ENCODE measurements around the gene CERS4.

The CERS4 gene

DNA sequence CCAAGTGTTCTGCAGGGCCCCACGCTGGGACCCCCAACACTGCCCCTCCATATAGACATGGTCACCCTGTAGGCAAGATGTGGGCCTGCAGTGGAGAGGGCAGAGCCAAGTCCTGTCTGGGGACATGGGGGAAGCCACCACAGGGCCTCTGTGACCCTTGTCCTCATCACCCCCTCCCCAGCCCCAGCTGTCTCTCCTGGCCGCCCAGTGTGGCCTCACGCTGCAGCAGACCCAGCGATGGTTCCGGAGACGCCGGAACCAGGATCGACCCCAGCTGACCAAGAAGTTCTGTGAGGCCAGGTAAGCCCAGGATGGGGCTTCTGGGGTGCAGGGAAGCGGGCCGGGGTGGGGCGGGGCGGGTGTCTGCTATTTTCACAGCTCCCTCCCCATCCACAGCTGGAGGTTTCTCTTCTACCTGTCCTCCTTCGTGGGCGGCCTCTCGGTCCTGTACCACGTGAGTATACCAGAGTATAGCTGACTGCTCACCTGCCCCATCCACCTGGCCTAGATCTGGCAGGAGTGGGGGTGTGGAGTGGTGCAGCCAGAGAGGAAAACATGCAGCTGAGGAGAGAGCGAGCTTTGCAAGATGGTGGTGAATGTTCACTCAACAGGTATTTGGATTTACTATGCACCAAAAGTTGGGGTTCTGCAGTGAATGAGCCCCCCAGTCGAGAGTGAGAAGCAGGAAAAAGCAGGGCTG, 46.4 kb downstream of the CERS4 start:
- no peak overlapping the region for H3K27ac ChIP-seq
- no peak overlapping the region for H3K4me3 ChIP-seq
- TF ChIP-seq, protein P1, sequence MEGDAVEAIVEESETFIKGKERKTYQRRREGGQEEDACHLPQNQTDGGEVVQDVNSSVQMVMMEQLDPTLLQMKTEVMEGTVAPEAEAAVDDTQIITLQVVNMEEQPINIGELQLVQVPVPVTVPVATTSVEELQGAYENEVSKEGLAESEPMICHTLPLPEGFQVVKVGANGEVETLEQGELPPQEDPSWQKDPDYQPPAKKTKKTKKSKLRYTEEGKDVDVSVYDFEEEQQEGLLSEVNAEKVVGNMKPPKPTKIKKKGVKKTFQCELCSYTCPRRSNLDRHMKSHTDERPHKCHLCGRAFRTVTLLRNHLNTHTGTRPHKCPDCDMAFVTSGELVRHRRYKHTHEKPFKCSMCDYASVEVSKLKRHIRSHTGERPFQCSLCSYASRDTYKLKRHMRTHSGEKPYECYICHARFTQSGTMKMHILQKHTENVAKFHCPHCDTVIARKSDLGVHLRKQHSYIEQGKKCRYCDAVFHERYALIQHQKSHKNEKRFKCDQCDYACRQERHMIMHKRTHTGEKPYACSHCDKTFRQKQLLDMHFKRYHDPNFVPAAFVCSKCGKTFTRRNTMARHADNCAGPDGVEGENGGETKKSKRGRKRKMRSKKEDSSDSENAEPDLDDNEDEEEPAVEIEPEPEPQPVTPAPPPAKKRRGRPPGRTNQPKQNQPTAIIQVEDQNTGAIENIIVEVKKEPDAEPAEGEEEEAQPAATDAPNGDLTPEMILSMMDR (IDR thresholded peaks at IDR 0.05) = no peak
- peaks cover 0 to 45% (median 30%) of the 10 kb centered on the region in 3 donors for H3K36me3 ChIP-seq
- no peak for DNase-seq
- H3K27me3 ChIP-seq = no peaks in the 10 kb centered on the region
- peaks cover 0 to 14% (median 5%) of the 10 kb centered on the region in 4 donors for H3K4me1 ChIP-seq
- no peaks in the 10 kb centered on the region for H3K9me3 ChIP-seq
- intact Hi-C loops (cut with DNase I; ENCODE audit: low total_unique reads) = loop anchor here (10.0 kb wide), 1 partner anchor 101 kb away; no protein-coding TSS in a partner anchor

DNA sequence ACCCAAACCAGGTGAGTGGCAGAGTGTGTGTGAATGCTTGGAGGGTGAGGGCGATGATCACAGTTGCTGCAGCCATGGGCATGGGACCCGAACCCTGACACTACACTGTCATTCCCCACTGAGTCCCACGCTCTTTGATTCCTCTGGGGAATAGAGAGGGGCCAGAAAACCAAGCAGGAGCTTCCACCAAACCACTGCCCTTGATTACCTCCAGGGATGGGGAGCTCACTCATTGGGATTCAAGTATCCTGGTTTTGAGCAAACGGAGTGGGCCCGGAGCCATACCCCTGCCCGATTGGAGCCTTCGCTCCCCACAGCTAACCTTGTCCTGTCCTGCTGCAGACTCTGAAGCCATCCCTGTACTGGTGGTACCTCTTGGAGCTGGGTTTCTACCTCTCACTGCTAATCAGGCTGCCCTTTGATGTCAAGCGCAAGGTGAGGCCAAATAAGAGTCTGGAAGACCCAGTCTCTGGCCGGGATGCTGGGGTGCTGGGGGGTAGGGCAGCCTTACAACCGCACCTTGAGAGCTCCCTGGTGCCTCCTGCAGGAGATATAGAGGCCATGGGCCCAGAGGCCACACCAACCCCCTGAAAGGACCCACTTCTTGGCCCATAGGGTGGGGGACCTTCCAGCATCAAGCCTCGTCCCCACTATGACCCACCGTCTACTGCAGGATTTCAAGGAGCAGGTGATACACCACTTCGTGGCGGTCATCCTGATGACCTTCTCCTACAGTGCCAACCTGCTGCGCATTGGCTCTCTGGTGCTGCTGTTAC, 47.3 kb downstream of the CERS4 start:
- TF ChIP-seq, protein P1 (IDR thresholded peaks at IDR 0.05) = no peak
- Histone ChIP-seq H3K4me1 (peaks cover 0 to 5% (median 1%) of the 10 kb centered on the region in 4 donors), H3K27ac (no peak overlapping the region), H3K9me3 (no peaks in the 10 kb centered on the region), H3K36me3 (peaks cover 0 to 49% (median 30%) of the 10 kb centered on the region in 3 donors), H3K4me3 (no peak overlapping the region), H3K27me3 (no peaks in the 10 kb centered on the region)
- no peak for DNase-seq
- intact Hi-C loops (cut with DNase I; ENCODE audit: low total_unique reads) = loop anchor here (10.0 kb wide), 1 partner anchor 102 kb away; no protein-coding TSS in a partner anchor

DNA sequence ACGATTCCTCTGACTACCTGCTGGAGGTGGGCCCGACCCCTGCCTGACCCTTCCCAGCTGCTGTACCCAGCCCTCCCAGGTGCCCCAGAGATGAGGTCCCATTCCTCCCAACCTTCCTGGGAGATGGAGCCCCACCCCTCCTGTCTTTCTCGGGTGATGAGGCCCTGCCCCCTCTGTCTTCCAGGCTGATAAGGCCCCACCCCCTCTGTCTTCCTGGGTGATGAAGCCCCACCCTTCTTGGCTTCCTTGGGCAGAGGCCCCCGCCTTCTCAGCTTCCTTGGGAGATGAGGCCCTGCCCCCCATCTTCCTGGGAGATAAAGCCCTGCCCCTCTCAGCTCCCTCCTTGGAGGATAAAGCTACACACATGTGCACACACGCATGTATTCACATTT, 47.9 kb downstream of the CERS4 start:
- Histone ChIP-seq H3K27me3 (peaks cover 0 to 2% of the 10 kb centered on the region in 2 donors), H3K36me3 (peaks cover 0 to 55% (median 34%) of the 10 kb centered on the region in 3 donors)

DNA sequence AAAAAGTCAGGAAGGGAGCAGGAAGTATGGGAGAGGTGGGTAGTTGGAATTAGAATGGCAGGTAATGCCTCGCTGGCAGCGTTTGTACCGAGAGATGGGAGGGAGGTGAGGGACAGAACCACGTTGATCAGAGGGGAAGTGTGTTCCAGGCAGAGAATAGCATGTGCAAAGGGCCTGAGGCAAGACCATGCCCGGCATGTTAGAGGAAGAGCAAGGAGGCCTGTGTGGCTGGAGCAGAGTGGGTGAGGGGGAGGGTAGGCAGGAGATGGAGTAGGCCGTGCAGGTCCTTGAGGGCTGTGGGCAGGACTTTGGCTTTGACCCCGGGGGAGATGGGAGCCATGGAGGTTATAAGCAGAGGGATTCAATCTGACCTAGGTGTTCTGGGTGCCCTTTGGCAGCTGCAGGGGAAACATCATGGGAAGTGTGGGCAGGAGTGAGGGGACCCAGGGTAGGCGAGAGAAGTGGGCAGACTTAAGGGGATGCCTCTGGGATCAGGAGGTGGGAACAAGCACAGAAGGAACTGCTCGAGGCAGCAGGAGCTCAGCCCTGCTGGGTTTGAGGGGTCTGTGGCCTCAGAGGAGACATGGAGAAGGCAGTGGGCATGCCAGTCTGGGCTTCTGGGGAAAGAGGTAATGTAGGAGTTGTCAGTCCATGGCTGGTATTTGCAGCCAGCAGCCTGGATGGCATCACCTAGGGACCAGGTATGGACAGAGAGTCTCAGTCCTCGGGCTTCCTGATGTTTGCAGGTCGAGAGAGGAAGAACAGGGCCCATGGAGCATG, 50.2 kb downstream of the CERS4 start:
- no peaks in the 10 kb centered on the region for H3K9me3 ChIP-seq
- H3K4me1 ChIP-seq = no peaks in the 10 kb centered on the region
- TF ChIP-seq, protein P1 (IDR thresholded peaks at IDR 0.05) = no peak
- H3K4me3 ChIP-seq = no peak overlapping the region
- intact Hi-C loops (cut with DNase I; ENCODE audit: low total_unique reads) = loop anchor here (10.0 kb wide), 1 partner anchor 105 kb away; no protein-coding TSS in a partner anchor
- H3K27ac ChIP-seq = no peak overlapping the region
- DNase-seq = no peak
- peaks cover 0 to 6% of the 10 kb centered on the region in 2 donors for H3K27me3 ChIP-seq
- H3K36me3 ChIP-seq = peaks cover 0 to 59% (median 35%) of the 10 kb centered on the region in 3 donors

More for the DNA sequence above, 47.9 kb downstream of the CERS4 start:
- H3K9me3 ChIP-seq = no peaks in the 10 kb centered on the region
- DNase-seq = no peak
- intact Hi-C loops (cut with DNase I; ENCODE audit: low total_unique reads) = loop anchor here (10.0 kb wide), 1 partner anchor 102 kb away; no protein-coding TSS in a partner anchor
- no peaks in the 10 kb centered on the region for H3K4me1 ChIP-seq
- H3K4me3 ChIP-seq = no peak overlapping the region
- no peak overlapping the region for H3K27ac ChIP-seq
- TF ChIP-seq, protein P1 (IDR thresholded peaks at IDR 0.05) = no peak

DNA sequence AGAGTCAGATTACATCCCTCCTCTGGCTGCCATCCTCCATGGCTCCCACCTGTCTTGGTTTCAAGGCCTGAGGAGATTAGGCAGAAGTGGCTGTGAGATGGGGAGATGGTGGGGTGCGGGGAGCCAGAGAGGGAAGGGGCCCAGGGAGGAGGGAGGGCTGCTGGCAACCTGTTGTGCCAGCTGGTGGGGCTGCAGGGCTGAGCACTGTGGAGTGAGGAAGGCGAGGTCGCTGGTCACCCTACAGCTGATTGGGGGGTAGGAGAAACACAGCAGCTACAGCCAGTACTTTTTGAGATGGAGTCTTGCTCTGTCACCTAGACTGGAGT, 50.7 kb downstream of the CERS4 start:
- Histone ChIP-seq H3K27ac (no peak overlapping the region), H3K4me3 (no peak overlapping the region), H3K9me3 (no peaks in the 10 kb centered on the region), H3K27me3 (peaks cover 0 to 6% of the 10 kb centered on the region in 2 donors), H3K4me1 (no peaks in the 10 kb centered on the region), H3K36me3 (peaks cover 0 to 54% (median 35%) of the 10 kb centered on the region in 3 donors)
- no peak for DNase-seq
- intact Hi-C loops (cut with DNase I; ENCODE audit: low total_unique reads) = loop anchor here (10.0 kb wide), 3 partner anchors 105 to 385 kb away; partner anchors contain the start of gene PRAM1
- TF ChIP-seq, protein P1 (IDR thresholded peaks at IDR 0.05) = no peak

Data from tibial artery (tissue), 4 donors.